ENCODE measurements around the gene AGFG2.

GRCh38 chr7:100606313-100606712 lies 67.3 kb downstream of the AGFG2 start:
- TF ChIP-seq CTCF (IDR thresholded peaks at IDR 0.05) (no peak), POLR2AphosphoS5 (IDR thresholded peaks at IDR 0.05; ENCODE audit: insufficient read depth in 1 of 2, low read depth in 1 of 2) (no peak), POLR2A (IDR thresholded peaks at IDR 0.05) (no peak)
